IPS-20b (cell line): ENCODE results near the gene CCDC112.

ENCODE experiments used
- H3K27ac ChIP-seq: one replicate; pipeline ENCODE4 v1.5.1; 2013; ENCODE audit warnings: low read length
- H3K27me3 ChIP-seq: 2 replicates; pipeline ENCODE4 v1.6.1; 2013; ENCODE audit warnings: mild to moderate bottlenecking, low read length, inconsistent platforms; ENCODE audit not compliant: insufficient read depth
- H3K36me3 ChIP-seq: 2 replicates; pipeline ENCODE4 v1.6.1; 2013; ENCODE audit warnings: low read depth, mild to moderate bottlenecking, inconsistent platforms, low read length, moderate library complexity; ENCODE audit not compliant: insufficient read depth
- H3K4me1 ChIP-seq: 2 replicates; pipeline ENCODE4 v1.6.1; 2013; ENCODE audit warnings: mild to moderate bottlenecking, control low read depth, inconsistent platforms, low read length, moderate library complexity; ENCODE audit not compliant: insufficient read depth
- H3K4me3 ChIP-seq: 2 replicates; pipeline ENCODE4 v1.5.1; 2013; ENCODE audit warnings: mild to moderate bottlenecking, low read length, inconsistent platforms
- H3K9ac ChIP-seq: 2 replicates; pipeline ENCODE4 v1.6.1; 2013; ENCODE audit warnings: low read depth, mild to moderate bottlenecking, inconsistent platforms, low read length, moderate library complexity
- H3K9me3 ChIP-seq: 2 replicates; pipeline ENCODE4 v1.6.1; 2013; ENCODE audit warnings: mild to moderate bottlenecking, low read depth, low read length, inconsistent platforms; ENCODE audit not compliant: insufficient read depth

CCDC112 gene

GRCh38 chr5:115284021-115284420, 12.4 kb downstream of the CCDC112 start:
- no peaks in the 10 kb centered on the region for H3K9me3 ChIP-seq
- H3K4me1 ChIP-seq = no peaks in the 10 kb centered on the region
- H3K27me3 ChIP-seq = no peaks in the 10 kb centered on the region
- H3K9ac ChIP-seq = no peak overlapping the region
- H3K27ac ChIP-seq = no peak overlapping the region
- peaks cover 4% of the 10 kb centered on the region; the same call in 1 of the 2 replicates for H3K36me3 ChIP-seq
- H3K4me3 ChIP-seq = no peak overlapping the region

- Histone ChIP-seq H3K9me3 (no peaks in the 10 kb centered on the region), H3K4me3 (no peak overlapping the region), H3K36me3 (peaks cover 5% of the 10 kb centered on the region; the same call in 1 of the 2 replicates), H3K27ac (no peak overlapping the region), H3K9ac (no peak overlapping the region), H3K27me3 (no peaks in the 10 kb centered on the region), H3K4me1 (no peaks in the 10 kb centered on the region)
Observed at GRCh38 chr5:115282131-115282530, 14.3 kb downstream of the CCDC112 start.

- Histone ChIP-seq H3K9me3 (no peaks in the 10 kb centered on the region), H3K27ac (no peak overlapping the region), H3K36me3 (peaks cover 72% of the 10 kb centered on the region), H3K4me3 (no peak overlapping the region), H3K4me1 (no peaks in the 10 kb centered on the region), H3K27me3 (no peaks in the 10 kb centered on the region), H3K9ac (no peak overlapping the region)
Observed at GRCh38 chr5:115274584-115274983, 21.9 kb downstream of the CCDC112 start.

- no peaks in the 10 kb centered on the region for H3K9me3 ChIP-seq
- H3K36me3 ChIP-seq = peaks cover 86% of the 10 kb centered on the region
- H3K27me3 ChIP-seq = no peaks in the 10 kb centered on the region
- H3K27ac ChIP-seq = no peak overlapping the region
- no peak overlapping the region for H3K4me3 ChIP-seq
- no peaks in the 10 kb centered on the region for H3K4me1 ChIP-seq
- H3K9ac ChIP-seq = no peak overlapping the region
Observed at GRCh38 chr5:115272297-115272958, 24.0 kb downstream of the CCDC112 start.

- H3K4me1 ChIP-seq = no peaks in the 10 kb centered on the region
- H3K9me3 ChIP-seq = no peaks in the 10 kb centered on the region
- no peaks in the 10 kb centered on the region for H3K27me3 ChIP-seq
- H3K9ac ChIP-seq = no peak overlapping the region
- H3K27ac ChIP-seq = no peak overlapping the region
- no peak overlapping the region for H3K4me3 ChIP-seq
- peaks cover 88% of the 10 kb centered on the region for H3K36me3 ChIP-seq
Observed at GRCh38 chr5:115271295-115272050, 25.0 kb downstream of the CCDC112 start.

- no peaks in the 10 kb centered on the region for H3K27me3 ChIP-seq
- H3K36me3 ChIP-seq = peaks cover 52% of the 10 kb centered on the region
- peaks cover 5% of the 10 kb centered on the region; the same call in 1 of the 2 replicates for H3K4me1 ChIP-seq
- no peak overlapping the region for H3K27ac ChIP-seq
- H3K4me3 ChIP-seq = no peak overlapping the region
- no peak overlapping the region for H3K9ac ChIP-seq
- no peaks in the 10 kb centered on the region for H3K9me3 ChIP-seq
Observed at GRCh38 chr5:115267617-115268016, 28.8 kb downstream of the CCDC112 start.

- H3K4me1 ChIP-seq = peaks cover 12% of the 10 kb centered on the region
- no peak overlapping the region for H3K27ac ChIP-seq
- no peak overlapping the region for H3K4me3 ChIP-seq
- H3K9ac ChIP-seq = no peak overlapping the region
- peaks cover 30% of the 10 kb centered on the region for H3K36me3 ChIP-seq
- no peaks in the 10 kb centered on the region for H3K27me3 ChIP-seq
- H3K9me3 ChIP-seq = no peaks in the 10 kb centered on the region
Observed at GRCh38 chr5:115265220-115265619, 31.2 kb downstream of the CCDC112 start.

- Histone ChIP-seq H3K36me3 (peaks cover 26% of the 10 kb centered on the region), H3K4me3 (no peak overlapping the region), H3K27me3 (no peaks in the 10 kb centered on the region), H3K9ac (no peak overlapping the region), H3K4me1 (peaks cover 12% of the 10 kb centered on the region), H3K27ac (no peak overlapping the region), H3K9me3 (no peaks in the 10 kb centered on the region)
Observed at GRCh38 chr5:115264786-115265185, 31.7 kb downstream of the CCDC112 start.

GRCh38 chr5:115263078-115263380, 33.4 kb downstream of the CCDC112 start:
- H3K36me3 ChIP-seq = peaks cover 14% of the 10 kb centered on the region
- H3K27ac ChIP-seq = no peak overlapping the region
- H3K4me1 ChIP-seq = peaks cover 12% of the 10 kb centered on the region
- no peaks in the 10 kb centered on the region for H3K9me3 ChIP-seq
- H3K27me3 ChIP-seq = no peaks in the 10 kb centered on the region
- H3K9ac ChIP-seq = peak overlapping the region; percentile 85
- H3K4me3 ChIP-seq = peak overlapping the region; percentile 87

GRCh38 chr5:115262321-115263077, 34.0 kb downstream of the CCDC112 start, which contains the start of gene PGGT1B:
Gene PGGT1B, minus strand, starts transcription at chr5:115262877. Its CDS starts 26 bp downstream, at chr5:115262851.
- H3K36me3 ChIP-seq = peaks cover 10% of the 10 kb centered on the region
- peaks cover 12% of the 10 kb centered on the region for H3K4me1 ChIP-seq
- no peaks in the 10 kb centered on the region for H3K9me3 ChIP-seq
- peak within 1 kb of the TSS; percentile 87 for H3K4me3 ChIP-seq
- no peak within 1 kb of the TSS for H3K27ac ChIP-seq
- H3K9ac ChIP-seq = peak within 1 kb of the TSS; percentile 85
- H3K27me3 ChIP-seq = no peaks in the 10 kb centered on the region

- Histone ChIP-seq H3K27ac (no peak overlapping the region), H3K27me3 (no peaks in the 10 kb centered on the region), H3K9me3 (no peaks in the 10 kb centered on the region), H3K4me3 (peak overlapping the region; percentile 87), H3K4me1 (peaks cover 12% of the 10 kb centered on the region), H3K36me3 (peaks cover 5% of the 10 kb centered on the region), H3K9ac (peak overlapping the region; percentile 85)
Observed at GRCh38 chr5:115262011-115262320, 34.5 kb downstream of the CCDC112 start.
